HUES6 (cell line): Measurements from ENCODE around the gene CDC42BPA.

ENCODE experiments used
- H3K27ac ChIP-seq: 2 replicates; pipeline ENCODE4 v1.7.0; 2013; ENCODE audit warnings: low read depth, mild to moderate bottlenecking, low read length, inconsistent platforms
- H3K27me3 ChIP-seq: 2 replicates; pipeline ENCODE4 v1.6.1; 2013; ENCODE audit warnings: low read length; ENCODE audit not compliant: control insufficient read depth, insufficient read depth
- H3K36me3 ChIP-seq: 2 replicates; pipeline ENCODE4 v1.6.1; 2013; ENCODE audit warnings: low read length; ENCODE audit not compliant: control insufficient read depth, insufficient read depth
- H3K4me1 ChIP-seq: 2 replicates; pipeline ENCODE4 v1.6.1; 2013; ENCODE audit warnings: low read length; ENCODE audit not compliant: control insufficient read depth, insufficient read depth
- H3K4me3 ChIP-seq: 2 replicates; pipeline ENCODE4 v1.5.1; 2013; ENCODE audit warnings: low read depth, low read length
- H3K9ac ChIP-seq: one replicate; pipeline ENCODE4 v1.6.1; 2013; ENCODE audit warnings: mild to moderate bottlenecking, low read length
- H3K9me3 ChIP-seq: 2 replicates; pipeline ENCODE4 v1.6.1; 2013; ENCODE audit warnings: low read depth, low read length; ENCODE audit not compliant: control insufficient read depth, insufficient read depth

CDC42BPA gene

GRCh38 chr1:227318016-227318852, at the start of gene CDC42BPA:
Gene CDC42BPA (minus strand): TSS chr1:227318492. CDS start chr1:227317182, 1,310 bp downstream.
- Histone ChIP-seq H3K9ac (peak within 1 kb of the TSS; percentile 86), H3K4me3 (peak within 1 kb of the TSS; percentile 80), H3K9me3 (no peaks in the 10 kb centered on the region), H3K27ac (peak within 1 kb of the TSS; percentile 90), H3K36me3 (no peaks in the 10 kb centered on the region), H3K27me3 (no peaks in the 10 kb centered on the region), H3K4me1 (peaks cover 9% of the 10 kb centered on the region; the same call in 1 of the 2 replicates)

- Histone ChIP-seq H3K36me3 (no peaks in the 10 kb centered on the region), H3K27me3 (no peaks in the 10 kb centered on the region), H3K27ac (no peak overlapping the region), H3K4me3 (no peak overlapping the region), H3K9ac (no peak overlapping the region), H3K4me1 (peaks cover 11% of the 10 kb centered on the region), H3K9me3 (peaks cover 3% of the 10 kb centered on the region; the same call in 1 of the 2 replicates)
These were observed 49.7 kb upstream of the CDC42BPA start for GRCh38 chr1:227368009-227368408.

GRCh38 chr1:227365473-227366431, 47.5 kb upstream of the CDC42BPA start:
- H3K9ac ChIP-seq, result no peak overlapping the region
- H3K36me3 ChIP-seq, result no peaks in the 10 kb centered on the region
- H3K4me3 ChIP-seq, result no peak overlapping the region

GRCh38 chr1:227364657-227365056, 46.4 kb upstream of the CDC42BPA start:
- H3K4me3 ChIP-seq, result no peak overlapping the region
- H3K4me1 ChIP-seq, result peaks cover 6% of the 10 kb centered on the region
- H3K36me3 ChIP-seq, result no peaks in the 10 kb centered on the region
- H3K9me3 ChIP-seq, result peaks cover 3% of the 10 kb centered on the region; the same call in 1 of the 2 replicates
- H3K27ac ChIP-seq, result no peak overlapping the region
- H3K9ac ChIP-seq, result no peak overlapping the region
- H3K27me3 ChIP-seq, result no peaks in the 10 kb centered on the region

More at GRCh38 chr1:227365473-227366431, 47.5 kb upstream of the CDC42BPA start:
- Histone ChIP-seq H3K9me3 (peaks cover 3% of the 10 kb centered on the region; the same call in 1 of the 2 replicates), H3K27ac (no peak overlapping the region), H3K4me1 (peaks cover 6% of the 10 kb centered on the region), H3K27me3 (no peaks in the 10 kb centered on the region)

- Histone ChIP-seq H3K27ac (no peak overlapping the region), H3K4me3 (no peak overlapping the region), H3K9ac (no peak overlapping the region), H3K27me3 (no peaks in the 10 kb centered on the region), H3K36me3 (no peaks in the 10 kb centered on the region), H3K4me1 (no peaks in the 10 kb centered on the region), H3K9me3 (peaks cover 3% of the 10 kb centered on the region; the same call in 1 of the 2 replicates)
These were observed 45.5 kb upstream of the CDC42BPA start for GRCh38 chr1:227363825-227364224.

GRCh38 chr1:227362039-227362438, 43.7 kb upstream of the CDC42BPA start:
- Histone ChIP-seq H3K9me3 (peaks cover 3% of the 10 kb centered on the region; the same call in 1 of the 2 replicates), H3K27ac (no peak overlapping the region), H3K27me3 (no peaks in the 10 kb centered on the region), H3K36me3 (no peaks in the 10 kb centered on the region), H3K4me1 (peaks cover 10% of the 10 kb centered on the region), H3K9ac (no peak overlapping the region), H3K4me3 (no peak overlapping the region)

- H3K27me3 ChIP-seq, result no peaks in the 10 kb centered on the region
- H3K4me3 ChIP-seq, result no peak overlapping the region
- no peak overlapping the region for H3K9ac ChIP-seq
- H3K9me3 ChIP-seq, result no peaks in the 10 kb centered on the region; the same call in 1 of the 2 replicates
- H3K4me1 ChIP-seq, result peaks cover 29% of the 10 kb centered on the region
- peak overlapping the region; percentile 83; the same call in 1 of the 2 replicates for H3K27ac ChIP-seq
- no peaks in the 10 kb centered on the region for H3K36me3 ChIP-seq
These were observed 39.6 kb upstream of the CDC42BPA start for GRCh38 chr1:227357927-227358302.

GRCh38 chr1:227357171-227357926, 39.1 kb upstream of the CDC42BPA start:
- peaks cover 29% of the 10 kb centered on the region for H3K4me1 ChIP-seq
- H3K4me3 ChIP-seq, result peak overlapping the region; percentile 36; the same call in 1 of the 2 replicates
- peak overlapping the region; percentile 82 for H3K9ac ChIP-seq
- H3K9me3 ChIP-seq, result no peaks in the 10 kb centered on the region; the same call in 1 of the 2 replicates
- peak overlapping the region; percentile 83 for H3K27ac ChIP-seq
- H3K36me3 ChIP-seq, result no peaks in the 10 kb centered on the region
- no peaks in the 10 kb centered on the region for H3K27me3 ChIP-seq

GRCh38 chr1:227356620-227357146, 38.4 kb upstream of the CDC42BPA start:
- no peaks in the 10 kb centered on the region; the same call in 1 of the 2 replicates for H3K9me3 ChIP-seq
- no peaks in the 10 kb centered on the region for H3K36me3 ChIP-seq
- H3K27ac ChIP-seq, result peak overlapping the region; percentile 83
- peaks cover 29% of the 10 kb centered on the region for H3K4me1 ChIP-seq
- H3K4me3 ChIP-seq, result peak overlapping the region; percentile 36; the same call in 1 of the 2 replicates
- peak overlapping the region; percentile 82 for H3K9ac ChIP-seq
- H3K27me3 ChIP-seq, result no peaks in the 10 kb centered on the region
